Ishikawa (cell line): ENCODE measurements around the gene MEFV.

ENCODE experiments used
- CREB1 ChIP-seq: IDR thresholded peaks from 2 replicates; pipeline ENCODE4 v1.6.1; 2012; ENCODE audit warnings: low read depth
- EGR1 ChIP-seq: IDR thresholded peaks from 2 replicates; pipeline ENCODE4 v1.6.1; 2012
- EP300 ChIP-seq: IDR thresholded peaks from 2 replicates; pipeline ENCODE4 v1.6.1; 2012; ENCODE audit warnings: borderline replicate concordance
- FOXM1 ChIP-seq: IDR thresholded peaks from 2 replicates; pipeline ENCODE4 v1.6.1; 2012; ENCODE audit warnings: low read depth, borderline replicate concordance
- MAX ChIP-seq: IDR thresholded peaks from 2 replicates; pipeline ENCODE4 v1.6.1; 2012
- TAF1 ChIP-seq: IDR thresholded peaks from 2 replicates; pipeline ENCODE4 v1.6.1; 2012; ENCODE audit warnings: low read depth, mild to moderate bottlenecking

- no peak for TF ChIP-seq FOXM1
- TF ChIP-seq EP300, result no peak
- TF ChIP-seq MAX, result no peak
- no peak for TF ChIP-seq CREB1
- no peak for TF ChIP-seq TAF1
- no peak for TF ChIP-seq EGR1
These were observed 40.7 kb downstream of the MEFV start for GRCh38 chr16:3215601-3216262.
